Esophagus muscularis mucosa (tissue), 3 donors: ENCODE results near the gene SLC22A7.

Experiments
- POLR2A ChIP-seq: fragments of 450-650 bp; IDR thresholded peaks from one replicate; pipeline ENCODE4 v1.6.1; 2017; ENCODE audit warnings: antibody characterized with exemption, moderate library complexity, mild to moderate bottlenecking, low read depth
- POLR2AphosphoS5 ChIP-seq, 2 donors: sonication (generic); formaldehyde crosslinking; IDR thresholded peaks; one replicate each; pipeline ENCODE4 v1.6.1; 2017; ENCODE audit warnings: antibody characterized with exemption in 2 of 2
- TF ChIP-seq, protein P1 (sequence below), 3 experiments: fragments of 200-600 bp in 2 of 3; fragments of 450-650 bp in 1 of 3; sonication (generic) in 2 of 3; IDR thresholded peaks; one replicate each; pipeline ENCODE4 v1.5.1; 2017 to 2019; ENCODE audit warnings: antibody characterized with exemption in 3 of 3, mild to moderate bottlenecking in 2 of 3, moderate library complexity in 1 of 3

DNA sequence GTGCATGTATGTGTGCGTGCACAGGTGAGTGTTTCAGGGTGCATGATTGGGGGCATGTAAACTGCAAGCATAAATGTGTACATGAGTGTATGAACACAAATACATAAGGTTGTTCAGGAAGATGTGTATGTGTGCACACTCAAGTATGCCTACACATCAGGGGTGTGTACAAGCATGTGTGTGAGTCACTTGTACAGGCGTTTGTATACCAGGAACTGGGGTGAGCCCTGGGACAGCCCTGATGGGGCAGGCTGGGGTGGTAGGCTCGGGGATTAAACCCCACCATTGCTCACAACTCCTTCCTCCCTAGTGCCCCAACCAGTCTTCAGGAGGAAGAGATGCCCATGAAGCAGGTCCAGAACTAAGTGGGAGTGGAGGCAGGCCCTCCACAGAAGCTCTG, 6.3 kb downstream of the SLC22A7 start:
- TF ChIP-seq POLR2A (no peak), POLR2AphosphoS5 (IDR thresholded peaks at IDR 0.05) (no peak)
- TF ChIP-seq, protein P1, sequence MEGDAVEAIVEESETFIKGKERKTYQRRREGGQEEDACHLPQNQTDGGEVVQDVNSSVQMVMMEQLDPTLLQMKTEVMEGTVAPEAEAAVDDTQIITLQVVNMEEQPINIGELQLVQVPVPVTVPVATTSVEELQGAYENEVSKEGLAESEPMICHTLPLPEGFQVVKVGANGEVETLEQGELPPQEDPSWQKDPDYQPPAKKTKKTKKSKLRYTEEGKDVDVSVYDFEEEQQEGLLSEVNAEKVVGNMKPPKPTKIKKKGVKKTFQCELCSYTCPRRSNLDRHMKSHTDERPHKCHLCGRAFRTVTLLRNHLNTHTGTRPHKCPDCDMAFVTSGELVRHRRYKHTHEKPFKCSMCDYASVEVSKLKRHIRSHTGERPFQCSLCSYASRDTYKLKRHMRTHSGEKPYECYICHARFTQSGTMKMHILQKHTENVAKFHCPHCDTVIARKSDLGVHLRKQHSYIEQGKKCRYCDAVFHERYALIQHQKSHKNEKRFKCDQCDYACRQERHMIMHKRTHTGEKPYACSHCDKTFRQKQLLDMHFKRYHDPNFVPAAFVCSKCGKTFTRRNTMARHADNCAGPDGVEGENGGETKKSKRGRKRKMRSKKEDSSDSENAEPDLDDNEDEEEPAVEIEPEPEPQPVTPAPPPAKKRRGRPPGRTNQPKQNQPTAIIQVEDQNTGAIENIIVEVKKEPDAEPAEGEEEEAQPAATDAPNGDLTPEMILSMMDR (IDR thresholded peaks at IDR 0.05): no peak
